Hepatocyte (in vitro differentiated cells): ENCODE results near the gene DYNLL1. TPM values are rescaled to one million over a fixed set of nuclear protein-coding genes. Genes with fewer than 3 reads are reported as not detected.
"Not testable (repeated sequence)": the region's sequence is repeated elsewhere in the genome, so short reads cannot be mapped to it uniquely, and the experiment has no call there.

Experiments
- DNase-seq: peaks from one replicate; pipeline ENCODE4 v3.0.0-alpha.2; 2016; ENCODE audit warnings: low spot score
- H2AFZ ChIP-seq: fragments of 200-600 bp; sonication (generic); 2 replicates; pipeline ENCODE4 v1.6.0; 2016; ENCODE audit warnings: antibody characterized with exemption, mild to moderate bottlenecking
- H3K27ac ChIP-seq: fragments of 200-600 bp; sonication (generic); 2 replicates; pipeline ENCODE4 v1.5.1; 2016; ENCODE audit warnings: mild to moderate bottlenecking
- H3K27me3 ChIP-seq: fragments of 200-600 bp; sonication (generic); 2 replicates; pipeline ENCODE4 v1.6.1; 2016
- H3K36me3 ChIP-seq: fragments of 200-600 bp; sonication (generic); replicated peaks from 2 replicates; pipeline ENCODE4 v1.5.1; 2016; ENCODE audit warnings: low read depth; ENCODE audit not compliant: insufficient read depth
- H3K4me1 ChIP-seq: fragments of 200-600 bp; sonication (generic); 2 replicates; pipeline ENCODE4 v1.5.1; 2016; ENCODE audit warnings: mild to moderate bottlenecking, moderate library complexity; ENCODE audit not compliant: insufficient read depth
- H3K4me2 ChIP-seq: fragments of 200-600 bp; sonication (generic); 2 replicates; pipeline ENCODE4 v1.6.0; 2016
- H3K4me3 ChIP-seq: fragments of 200-600 bp; sonication (generic); 2 replicates; pipeline ENCODE4 v1.5.1; 2016; ENCODE audit warnings: mild to moderate bottlenecking
- H3K79me2 ChIP-seq: fragments of 200-600 bp; sonication (generic); 2 replicates; pipeline ENCODE4 v1.6.0; 2017; ENCODE audit warnings: mild to moderate bottlenecking
- H3K9me2 ChIP-seq: fragments of 200-600 bp; sonication (generic); replicated peaks from 2 replicates; pipeline ENCODE4 v1.6.0; 2017; ENCODE audit warnings: mild to moderate bottlenecking; ENCODE audit not compliant: insufficient read depth
- H3K9me3 ChIP-seq: fragments of 200-600 bp; sonication (generic); 2 replicates; pipeline ENCODE4 v1.5.1; 2016; ENCODE audit warnings: low read depth, mild to moderate bottlenecking
- H4K20me1 ChIP-seq: fragments of 200-600 bp; sonication (generic); 2 replicates; pipeline ENCODE4 v1.6.0; 2016; ENCODE audit warnings: mild to moderate bottlenecking; ENCODE audit not compliant: insufficient read depth, poor library complexity, severe bottlenecking
- CTCF ChIP-seq: fragments of 200-600 bp; sonication (generic); IDR thresholded peaks from 2 replicates; pipeline ENCODE4 v1.5.1; 2016; ENCODE audit warnings: antibody characterized with exemption, mild to moderate bottlenecking; ENCODE audit not compliant: poor library complexity
- EZH2 ChIP-seq: fragments of 200-600 bp; sonication (generic); IDR thresholded peaks from 2 replicates; pipeline ENCODE4 v1.6.1; 2016; ENCODE audit warnings: antibody characterized with exemption, mild to moderate bottlenecking, borderline replicate concordance
- EZH2phosphoT487 ChIP-seq: fragments of 200-600 bp; sonication (generic); IDR thresholded peaks from one replicate; pipeline ENCODE4 v1.6.1; 2018; ENCODE audit warnings: antibody characterized with exemption, mild to moderate bottlenecking, low read depth, moderate library complexity; ENCODE audit not compliant: unreplicated experiment, severe bottlenecking
- WGBS: methylation state at CpG from one replicate; pipeline ENCODE4 v1.1.6; 2016; ENCODE audit warnings: low lambda C conversion rate; ENCODE audit errors: missing lambda C conversion rate; 5-methylcytosine and 5-hydroxymethylcytosine counted together
- polyA plus RNA-seq: library from polyadenylated mRNA; unstranded; fragments of >200 nt; fragmentation: Nextera tagmentation; extraction: Ambion mirVana; gene quantifications from 2 replicates; pipeline ENCODE4 v1.2.1, GENCODE V29; 2016
- total RNA-seq: library from RNA; depleted of rRNA; stranded (reverse); fragments of >200 nt; gene quantifications from 2 replicates; pipeline ENCODE4 v1.2.3, GENCODE V29; 2014

DYNLL1 gene
- total and polyA plus RNA-seq, 2 experiments from 2014 or later = 383 to 641 TPM

- Histone ChIP-seq H3K9me2 (no peaks in the 10 kb centered on the region), H3K4me1 (no peaks in the 10 kb centered on the region), H3K79me2 (no peaks in the 10 kb centered on the region), H3K36me3 (no peaks in the 10 kb centered on the region), H3K4me3 (no peak overlapping the region), H2AFZ (no peak overlapping the region), H4K20me1 (no peaks in the 10 kb centered on the region), H3K27ac (no peak overlapping the region), H3K27me3 (no peaks in the 10 kb centered on the region), H3K9me3 (no peaks in the 10 kb centered on the region), H3K4me2 (no peak overlapping the region)
- TF ChIP-seq EZH2 (no peak), CTCF (no peak), EZH2phosphoT487 (no peak)
- 97% methylated on average over 8 of the region's 8 CpGs for WGBS
- DNase-seq = no peak
Observed at GRCh38 chr12:120508537-120508936, 12.6 kb downstream of the DYNLL1 start.

GRCh38 chr12:120514002-120514401 lies 18.1 kb downstream of the DYNLL1 start:
- no peak overlapping the region for H3K4me2 ChIP-seq
- no peak overlapping the region for H3K4me3 ChIP-seq
- H3K4me1 ChIP-seq = no peaks in the 10 kb centered on the region
- no peak for DNase-seq
- no peaks in the 10 kb centered on the region for H4K20me1 ChIP-seq
- H3K27ac ChIP-seq = no peak overlapping the region
- no peak for TF ChIP-seq EZH2
- TF ChIP-seq CTCF = no peak
- TF ChIP-seq EZH2phosphoT487 = no peak
- H3K79me2 ChIP-seq = no peaks in the 10 kb centered on the region
- H2AFZ ChIP-seq = no peak overlapping the region
- no peaks in the 10 kb centered on the region for H3K27me3 ChIP-seq
- 97% methylated on average over 7 of the region's 7 CpGs for WGBS
- H3K36me3 ChIP-seq = no peaks in the 10 kb centered on the region
- no peaks in the 10 kb centered on the region for H3K9me3 ChIP-seq
- no peaks in the 10 kb centered on the region for H3K9me2 ChIP-seq

GRCh38 chr12:120515496-120515895 lies 19.6 kb downstream of the DYNLL1 start:
- no peaks in the 10 kb centered on the region for H3K9me2 ChIP-seq
- no peaks in the 10 kb centered on the region for H4K20me1 ChIP-seq
- H3K4me3 ChIP-seq = no peak overlapping the region
- H3K27me3 ChIP-seq = no peaks in the 10 kb centered on the region
- no peaks in the 10 kb centered on the region for H3K36me3 ChIP-seq
- H3K9me3 ChIP-seq = no peaks in the 10 kb centered on the region
- no peak overlapping the region for H2AFZ ChIP-seq
- 96% methylated on average over 2 of the region's 2 CpGs for WGBS
- no peak for DNase-seq
- H3K4me1 ChIP-seq = no peaks in the 10 kb centered on the region
- no peak overlapping the region for H3K27ac ChIP-seq
- H3K4me2 ChIP-seq = no peak overlapping the region
- H3K79me2 ChIP-seq = no peaks in the 10 kb centered on the region
- no peak for TF ChIP-seq EZH2
- TF ChIP-seq EZH2phosphoT487 = no peak
- no peak for TF ChIP-seq CTCF

- 97% methylated on average over 8 of the region's 8 CpGs for WGBS
- H3K9me2 ChIP-seq, H4K20me1 ChIP-seq, DNase-seq, H3K79me2 ChIP-seq, H3K4me1 ChIP-seq, H3K27ac ChIP-seq, H3K27me3 ChIP-seq, H3K4me2 ChIP-seq, H2AFZ ChIP-seq, H3K4me3 ChIP-seq, H3K9me3 ChIP-seq, H3K36me3 ChIP-seq: not testable (repeated sequence)
Observed at GRCh38 chr12:120519324-120519723, 23.4 kb downstream of the DYNLL1 start.
